PC-3 (cell line): ENCODE measurements around the gene CLTA. TPM values are rescaled to one million over a fixed set of nuclear protein-coding genes. Genes with fewer than 3 reads are reported as not detected.
A peak's percentile ranks its signal among the peaks of the same experiment; 100 is the strongest.

Source experiments
- ATAC-seq: fragments of 200-7000 bp; cut with Tn5 transposase; 2 replicates; pipeline ENCODE4 v1.9.1; 2020; ENCODE audit warnings: mild to moderate bottlenecking, moderate library complexity
- BruUV-seq: library from RNA; stranded (reverse); fragments of 400-500 nt; replicated peaks from 2 replicates; lab custom pipeline; 2021; lab: Mats Ljungman, UMichigan
- CTCF ChIA-PET: fragments of 300-600 bp; sonication (Branson Sonifier 250); formaldehyde crosslinking; loops from one replicate; lab custom pipeline; 2022; ENCODE audit warnings: antibody characterized with exemption; lab: Charles Lee
- POLR2A ChIA-PET: fragments of 300-600 bp; sonication (Branson Sonifier 250); formaldehyde crosslinking; loops from one replicate; lab custom pipeline; 2022; ENCODE audit warnings: antibody characterized with exemption; ENCODE audit not compliant: unreplicated experiment; lab: Charles Lee
- DNase-seq: peaks from one replicate; pipeline ENCODE4 v3.0.0-alpha.2; 2015
- H2AFZ ChIP-seq: fragments of 300-600 bp; sonication (generic); 2 replicates; pipeline ENCODE4 v1.6.0; 2016; ENCODE audit warnings: antibody characterized with exemption, low read length
- H3F3A ChIP-seq: fragments of 300-600 bp; sonication (generic); one replicate; pipeline ENCODE4 v1.6.0; 2017; ENCODE audit warnings: antibody characterized with exemption, low read length, control low read depth, mild to moderate bottlenecking; ENCODE audit not compliant: unreplicated experiment
- H3K27ac ChIP-seq: fragments of 300-600 bp; sonication (generic); 2 replicates; pipeline ENCODE4 v1.5.1; 2016; ENCODE audit warnings: mild to moderate bottlenecking, low read length
- H3K27me3 ChIP-seq: fragments of 300-600 bp; sonication (generic); 2 replicates; pipeline ENCODE4 v1.6.1; 2016; ENCODE audit warnings: low read length, mixed read lengths
- H3K36me3 ChIP-seq: fragments of 300-600 bp; sonication (generic); 2 replicates; pipeline ENCODE4 v1.6.1; 2016; ENCODE audit warnings: low read depth, mixed run types, low read length, mixed read lengths
- H3K4me1 ChIP-seq: fragments of 300-600 bp; sonication (generic); 2 replicates; pipeline ENCODE4 v1.5.1; 2016; ENCODE audit warnings: low read length; ENCODE audit not compliant: insufficient read depth
- H3K4me2 ChIP-seq: fragments of 300-600 bp; sonication (generic); 2 replicates; pipeline ENCODE4 v1.6.0; 2016; ENCODE audit warnings: low read length
- H3K4me3 ChIP-seq: fragments of 300-600 bp; sonication (generic); 2 replicates; pipeline ENCODE4 v1.5.1; 2016; ENCODE audit warnings: mild to moderate bottlenecking, low read length, mixed read lengths
- H3K79me2 ChIP-seq: fragments of 300-600 bp; sonication (generic); 2 replicates; pipeline ENCODE4 v1.6.1; 2017; ENCODE audit warnings: low read length, mixed read lengths
- H3K9ac ChIP-seq: fragments of 300-600 bp; sonication (generic); 2 replicates; pipeline ENCODE4 v1.6.0; 2016; ENCODE audit warnings: mild to moderate bottlenecking, low read length
- H3K9me2 ChIP-seq: fragments of 300-600 bp; sonication (generic); replicated peaks from 2 replicates; pipeline ENCODE4 v1.6.1; 2016; ENCODE audit warnings: mixed run types, low read length, mixed read lengths
- H3K9me3 ChIP-seq: fragments of 300-600 bp; sonication (generic); 2 replicates; pipeline ENCODE4 v1.6.1; 2016; ENCODE audit warnings: low read length, mixed read lengths
- H4K20me1 ChIP-seq: fragments of 300-600 bp; sonication (generic); 2 replicates; pipeline ENCODE4 v1.6.1; 2016; ENCODE audit warnings: low read length, mixed read lengths
- CTCF ChIP-seq: fragments of 300-600 bp; sonication (generic); conservative IDR thresholded peaks from 2 replicates; pipeline ENCODE4 v1.5.1; 2017; ENCODE audit warnings: antibody characterized with exemption, low read depth, mild to moderate bottlenecking, low read length
- EZH2 ChIP-seq: fragments of 300-600 bp; sonication (generic); IDR thresholded peaks from one replicate; pipeline ENCODE4 v1.6.1; 2017; ENCODE audit warnings: antibody characterized with exemption, mild to moderate bottlenecking, low read length; ENCODE audit not compliant: unreplicated experiment
- EZH2phosphoT487 ChIP-seq: fragments of 300-600 bp; sonication (generic); IDR thresholded peaks from 2 replicates; pipeline ENCODE4 v1.6.1; 2018; ENCODE audit warnings: mild to moderate bottlenecking, antibody characterized with exemption, low read length, borderline replicate concordance
- intact Hi-C: fragments of 100-400 bp; cut with micrococcal nuclease; formaldehyde crosslinking; loops from 2 replicates; pipeline ENCODE4 v1.9.0; 2023
- total RNA-seq: library from RNA; depleted of rRNA; stranded (reverse); fragments of >200 nt; gene quantifications from 2 replicates; pipeline ENCODE4 v1.2.3, GENCODE V29; 2014

The CLTA gene
- total RNA-seq, 1 experiment from 2014 or later: 259 TPM

- Histone ChIP-seq H3K4me1 (peaks cover 18% of the 10 kb centered on the region), H3K27me3 (no peaks in the 10 kb centered on the region), H3K4me3 (no peak overlapping the region), H3K36me3 (no peaks in the 10 kb centered on the region), H3K27ac (peak overlapping the region; percentile 44), H4K20me1 (no peaks in the 10 kb centered on the region), H2AFZ (0 out of 2 replicates have a peak overlapping the region, but pooled peaks have one; percentile 34), H3K9ac (peak overlapping the region; percentile 12), H3F3A (no peaks in the 10 kb centered on the region), H3K9me3 (no peaks in the 10 kb centered on the region), H3K79me2 (no peaks in the 10 kb centered on the region), H3K9me2 (no peaks in the 10 kb centered on the region), H3K4me2 (peak overlapping the region; percentile 54)
- DNase-seq (peak; percentile 92), ATAC-seq (peak; percentile 81)
- POLR2A ChIA-PET: interaction anchor here (0.6 kb wide), 1 partner anchor 414 kb away, joined by 8 read pairs; no protein-coding TSS in a partner anchor
- TF ChIP-seq CTCF (no peak), EZH2 (no peak), EZH2phosphoT487 (no peak)
- intact Hi-C loops: no loop called here
- CTCF ChIA-PET: interaction anchor here (0.6 to 0.7 kb wide), 3 partner anchors 17 to 158 kb away, joined by 3 to 4 read pairs (median 3); no protein-coding TSS in a partner anchor
- BruUV-seq: no TSS peak
Observed at GRCh38 chr9:36148311-36149051, 42.2 kb upstream of the CLTA start.

DNA sequence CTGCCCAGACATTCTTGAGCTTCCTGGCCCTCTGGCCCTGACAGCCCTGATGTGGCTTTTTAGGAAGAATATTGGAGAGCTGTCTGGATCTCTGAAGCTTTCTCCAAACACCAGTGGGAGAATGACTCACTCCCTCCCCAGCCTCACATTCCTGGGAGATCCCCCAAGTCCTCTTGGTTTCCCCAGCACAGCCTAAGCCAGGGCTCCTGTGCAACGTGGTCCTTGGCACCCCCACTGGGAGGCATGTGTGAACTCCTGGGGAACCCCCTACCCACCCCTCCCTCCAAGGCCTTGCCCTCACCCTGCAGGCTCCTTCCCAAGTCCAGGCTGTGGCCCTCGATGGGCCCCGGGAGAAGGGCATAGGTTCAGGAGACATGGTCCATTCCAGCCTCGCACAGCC, 41.5 kb upstream of the CLTA start:
- DNase-seq: no peak
- ChIA-PET POLR2A (interaction anchor here (0.6 kb wide), 1 partner anchor 415 kb away, joined by 8 read pairs; no protein-coding TSS in a partner anchor), CTCF (interaction anchor here (0.7 kb wide), 1 partner anchor 18 kb away, joined by 4 read pairs; no protein-coding TSS in a partner anchor)
- H3K27me3 ChIP-seq: no peaks in the 10 kb centered on the region
- BruUV-seq: no TSS peak
- TF ChIP-seq CTCF (no peak), EZH2 (no peak), EZH2phosphoT487 (no peak)
- H4K20me1 ChIP-seq: no peaks in the 10 kb centered on the region
- no peaks in the 10 kb centered on the region for H3K79me2 ChIP-seq
- no peaks in the 10 kb centered on the region for H3K9me3 ChIP-seq
- peak overlapping the region; percentile 54 for H3K4me2 ChIP-seq
- no peak overlapping the region; the same call in 1 of the 2 replicates for H3K9ac ChIP-seq
- peak overlapping the region; percentile 44; the same call in 1 of the 2 replicates for H3K27ac ChIP-seq
- no peak overlapping the region for H3K4me3 ChIP-seq
- intact Hi-C loops: no loop called here
- peak; percentile 29; the same call in 1 of the 2 replicates for ATAC-seq
- H3K36me3 ChIP-seq: no peaks in the 10 kb centered on the region
- H3K4me1 ChIP-seq: peaks cover 20% of the 10 kb centered on the region
- no peaks in the 10 kb centered on the region for H3K9me2 ChIP-seq
- H3F3A ChIP-seq: no peaks in the 10 kb centered on the region
- no peak overlapping the region for H2AFZ ChIP-seq
